H9 (cell line): Measurements from ENCODE around the gene KRT31. TPM values are rescaled to one million over a fixed set of nuclear protein-coding genes. Genes with fewer than 3 reads are reported as not detected.

Source experiments
- DNase-seq: peaks from one replicate; pipeline ENCODE4 v3.0.0-alpha.2; 2017
- H2AFZ ChIP-seq: one replicate; pipeline ENCODE4 v1.6.1; 2013; ENCODE audit warnings: mild to moderate bottlenecking, low read length, control low read depth, moderate library complexity
- H2AK5ac ChIP-seq: 2 replicates; pipeline ENCODE4 v1.6.1; 2013; ENCODE audit warnings: low read length, control low read depth, mixed read lengths; ENCODE audit not compliant: insufficient read length
- H2BK120ac ChIP-seq: one replicate; pipeline ENCODE4 v1.6.1; 2013; ENCODE audit warnings: low read depth, mild to moderate bottlenecking, low read length, control low read depth, inconsistent platforms; ENCODE audit not compliant: poor library complexity, severe bottlenecking
- H2BK12ac ChIP-seq: 2 replicates; pipeline ENCODE4 v1.6.1; 2013; ENCODE audit warnings: low read length, control low read depth, mixed read lengths, low read depth; ENCODE audit not compliant: insufficient read length
- H2BK15ac ChIP-seq: 2 replicates; pipeline ENCODE4 v1.6.1; 2013; ENCODE audit warnings: low read depth, low read length, control low read depth
- H2BK20ac ChIP-seq: one replicate; pipeline ENCODE4 v1.6.1; 2013; ENCODE audit warnings: low read depth, mild to moderate bottlenecking, low read length, control low read depth, inconsistent platforms; ENCODE audit not compliant: poor library complexity, severe bottlenecking
- H2BK5ac ChIP-seq: 2 replicates; pipeline ENCODE4 v1.6.1; 2013; ENCODE audit warnings: low read length, control low read depth, mixed read lengths; ENCODE audit not compliant: insufficient read length
- H3K14ac ChIP-seq: 2 replicates; pipeline ENCODE4 v1.6.1; 2013; ENCODE audit warnings: low read length, control low read depth; ENCODE audit not compliant: insufficient read depth
- H3K18ac ChIP-seq: 2 replicates; pipeline ENCODE4 v1.6.1; 2013; ENCODE audit warnings: low read depth, mild to moderate bottlenecking, mixed read lengths, low read length, control low read depth; ENCODE audit not compliant: insufficient read length
- H3K23ac ChIP-seq: 2 replicates; pipeline ENCODE4 v1.6.1; 2013; ENCODE audit warnings: low read length, control low read depth, mixed read lengths, low read depth; ENCODE audit not compliant: insufficient read length
- H3K23me2 ChIP-seq: 2 replicates; pipeline ENCODE4 v1.6.1; 2013; ENCODE audit warnings: low read depth, mild to moderate bottlenecking, mixed read lengths, low read length, control low read depth; ENCODE audit not compliant: insufficient read length, poor library complexity, severe bottlenecking
- H3K27ac ChIP-seq: 2 replicates; pipeline ENCODE4 v1.5.1; 2013; ENCODE audit warnings: low read length, control low read depth, mixed read lengths, low read depth; ENCODE audit not compliant: insufficient read length
- H3K27me3 ChIP-seq: 2 replicates; pipeline ENCODE4 v1.6.1; 2013; ENCODE audit warnings: low read length, control low read depth, inconsistent platforms; ENCODE audit not compliant: insufficient read depth
- H3K4ac ChIP-seq: 2 replicates; pipeline ENCODE4 v1.6.1; 2013; ENCODE audit warnings: low read depth, mild to moderate bottlenecking, control low read depth, inconsistent platforms, low read length, moderate library complexity
- H3K4me1 ChIP-seq: 2 replicates; pipeline ENCODE4 v1.6.1; 2013; ENCODE audit warnings: low read length, control low read depth, inconsistent platforms; ENCODE audit not compliant: insufficient read depth
- H3K4me2 ChIP-seq: 2 replicates; pipeline ENCODE4 v1.6.1; 2013; ENCODE audit warnings: low read length, control low read depth, mixed read lengths; ENCODE audit not compliant: insufficient read length, insufficient read depth
- H3K56ac ChIP-seq: 2 replicates; pipeline ENCODE4 v1.6.1; 2013; ENCODE audit warnings: low read depth, mild to moderate bottlenecking, mixed read lengths, low read length, control low read depth; ENCODE audit not compliant: insufficient read length
- H3K79me1 ChIP-seq: 2 replicates; pipeline ENCODE4 v1.6.1; 2013; ENCODE audit warnings: low read depth, mild to moderate bottlenecking, moderate library complexity, low read length, control low read depth, inconsistent platforms; ENCODE audit not compliant: insufficient read depth, poor library complexity, severe bottlenecking
- H3K79me2 ChIP-seq: 2 replicates; pipeline ENCODE4 v1.6.1; 2013; ENCODE audit warnings: low read length, control low read depth, inconsistent platforms; ENCODE audit not compliant: insufficient read depth
- H3K9ac ChIP-seq: 2 replicates; pipeline ENCODE4 v1.6.1; 2013; ENCODE audit warnings: low read length, control low read depth, mixed read lengths; ENCODE audit not compliant: insufficient read length; ENCODE audit errors: extremely low read depth
- H3K9me3 ChIP-seq: one replicate; pipeline ENCODE4 v1.6.1; 2013; ENCODE audit warnings: low read depth, low read length, inconsistent platforms; ENCODE audit not compliant: control insufficient read depth
- H3T11ph ChIP-seq: one replicate; pipeline ENCODE4 v1.6.1; 2013; ENCODE audit warnings: mild to moderate bottlenecking, low read length, control low read depth, inconsistent platforms
- H4K20me1 ChIP-seq: one replicate; pipeline ENCODE4 v1.6.1; 2013; ENCODE audit not compliant: control insufficient read depth, insufficient read length, insufficient read depth
- H4K5ac ChIP-seq: 2 replicates; pipeline ENCODE4 v1.6.1; 2013; ENCODE audit warnings: low read depth, mild to moderate bottlenecking, mixed read lengths, low read length, control low read depth; ENCODE audit not compliant: insufficient read length
- H4K8ac ChIP-seq: replicated peaks from 2 replicates; pipeline ENCODE4 v1.6.1; 2013; ENCODE audit warnings: low read length, control low read depth, mixed read lengths, low read depth; ENCODE audit not compliant: insufficient read length
- H4K91ac ChIP-seq: 2 replicates; pipeline ENCODE4 v1.6.1; 2013; ENCODE audit warnings: low read depth, mild to moderate bottlenecking, moderate library complexity, mixed read lengths, low read length, control low read depth; ENCODE audit not compliant: insufficient read length
- H3K27ac Mint-ChIP-seq, 3 experiments: 2 replicates in 2 of 3; 3 replicates in 1 of 3; pipeline ENCODE4 v1.8.0; 2020 to 2021; ENCODE audit warnings: mixed read lengths in 3 of 3, mild to moderate bottlenecking in 1 of 3, moderate library complexity in 1 of 3
- H3K27me3 Mint-ChIP-seq: 2 replicates; pipeline ENCODE4 v1.8.0; 2021; ENCODE audit warnings: low read depth, mild to moderate bottlenecking, moderate library complexity, mixed read lengths
- H3K36me3 Mint-ChIP-seq, 3 experiments: 2 replicates in 2 of 3; 3 replicates in 1 of 3; pipeline ENCODE4 v1.8.0; 2020 to 2021; ENCODE audit warnings: low read depth in 3 of 3, mixed read lengths in 3 of 3; ENCODE audit not compliant: insufficient read depth in 1 of 3
- H3K4me1 Mint-ChIP-seq, 2 experiments: 2 replicates each; pipeline ENCODE4 v1.8.0; 2020; ENCODE audit warnings: mixed read lengths in 2 of 2
- H3K4me3 Mint-ChIP-seq, 2 experiments: 2 replicates in 1 of 2; 3 replicates in 1 of 2; pipeline ENCODE4 v1.8.0; 2020 to 2021; ENCODE audit warnings: mild to moderate bottlenecking in 2 of 2, mixed read lengths in 2 of 2, moderate library complexity in 1 of 2
- H3K9me3 Mint-ChIP-seq, 2 experiments: 2 replicates in 1 of 2; 3 replicates in 1 of 2; pipeline ENCODE4 v1.8.0; 2020; ENCODE audit warnings: mild to moderate bottlenecking in 2 of 2, mixed read lengths in 2 of 2, moderate library complexity in 1 of 2
- WGBS: extraction: QIAGEN DNeasy Blood & Tissue Kit; methylation state at CpG from one replicate; pipeline ENCODE4 v1.1.7; 2013; ENCODE audit warnings: missing lambda C conversion rate, low lambda C conversion rate, mixed read lengths; ENCODE audit not compliant: insufficient read length; ENCODE audit errors: extremely low coverage; 5-methylcytosine and 5-hydroxymethylcytosine counted together
- total RNA-seq: library from RNA; stranded (reverse); gene quantifications from 2 replicates; pipeline ENCODE4 v1.2.1, GENCODE V29; 2021
- TF ChIP-seq, protein P1 (sequence below): fragments of 200-600 bp; sonication (generic); conservative IDR thresholded peaks from 3 replicates; pipeline ENCODE4 v1.8.0; 2021; ENCODE audit warnings: antibody characterized with exemption, mild to moderate bottlenecking

The KRT31 gene
- total RNA-seq, 1 experiment from 2014 or later, result not detected

DNA sequence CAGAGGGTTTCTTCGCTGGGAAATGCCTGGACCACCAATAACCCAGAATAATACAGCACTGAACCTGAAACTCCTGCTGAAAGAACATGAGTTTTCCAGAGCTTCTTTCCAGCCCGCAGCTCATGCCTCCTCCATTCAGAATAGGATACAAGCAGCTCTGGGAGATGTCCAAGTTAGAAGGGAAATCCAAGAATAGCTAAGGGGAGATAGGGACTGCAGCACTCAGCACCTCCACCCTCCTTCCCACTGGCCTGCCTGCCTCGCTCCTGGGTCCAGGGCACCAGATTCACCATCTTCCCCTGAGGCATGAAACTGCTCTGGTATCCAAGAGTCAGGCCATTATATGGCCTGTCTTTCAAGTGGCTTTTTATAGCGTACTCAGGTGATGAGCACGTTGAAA lies 4.1 kb downstream of the KRT31 start:
- Histone ChIP-seq H3K9ac (no peak overlapping the region), H2BK12ac (no peak overlapping the region), H3K4ac (no peak overlapping the region), H3T11ph (no peak overlapping the region), H3K27ac (no peak overlapping the region), H3K23ac (no peak overlapping the region), H3K23me2 (no peaks in the 10 kb centered on the region), H2AK5ac (no peak overlapping the region), H3K4me2 (no peak overlapping the region), H3K9me3 (no peaks in the 10 kb centered on the region), H2BK120ac (no peak overlapping the region), H4K5ac (no peak overlapping the region), H2BK20ac (no peak overlapping the region), H3K14ac (no peak overlapping the region), H3K27me3 (no peaks in the 10 kb centered on the region), H2BK5ac (no peak overlapping the region), H3K18ac (no peak overlapping the region), H3K4me1 (no peaks in the 10 kb centered on the region), H4K91ac (no peak overlapping the region), H2BK15ac (no peak overlapping the region), H3K56ac (no peak overlapping the region), H3K79me2 (no peaks in the 10 kb centered on the region), H4K8ac (no peak overlapping the region), H3K79me1 (no peaks in the 10 kb centered on the region), H4K20me1 (no peaks in the 10 kb centered on the region), H2AFZ (no peak overlapping the region)
- no CpG with 5 or more reads among the region's 5 CpGs for WGBS
- no peaks in the 10 kb centered on the region; the same call in 1 of the 2 replicates for H3K27me3 Mint-ChIP-seq
- H3K9me3 Mint-ChIP-seq, result no peaks in the 10 kb centered on the region; a peak in 1 of 5 replicates
- no peak overlapping the region for H3K27ac Mint-ChIP-seq
- TF ChIP-seq, protein P1, sequence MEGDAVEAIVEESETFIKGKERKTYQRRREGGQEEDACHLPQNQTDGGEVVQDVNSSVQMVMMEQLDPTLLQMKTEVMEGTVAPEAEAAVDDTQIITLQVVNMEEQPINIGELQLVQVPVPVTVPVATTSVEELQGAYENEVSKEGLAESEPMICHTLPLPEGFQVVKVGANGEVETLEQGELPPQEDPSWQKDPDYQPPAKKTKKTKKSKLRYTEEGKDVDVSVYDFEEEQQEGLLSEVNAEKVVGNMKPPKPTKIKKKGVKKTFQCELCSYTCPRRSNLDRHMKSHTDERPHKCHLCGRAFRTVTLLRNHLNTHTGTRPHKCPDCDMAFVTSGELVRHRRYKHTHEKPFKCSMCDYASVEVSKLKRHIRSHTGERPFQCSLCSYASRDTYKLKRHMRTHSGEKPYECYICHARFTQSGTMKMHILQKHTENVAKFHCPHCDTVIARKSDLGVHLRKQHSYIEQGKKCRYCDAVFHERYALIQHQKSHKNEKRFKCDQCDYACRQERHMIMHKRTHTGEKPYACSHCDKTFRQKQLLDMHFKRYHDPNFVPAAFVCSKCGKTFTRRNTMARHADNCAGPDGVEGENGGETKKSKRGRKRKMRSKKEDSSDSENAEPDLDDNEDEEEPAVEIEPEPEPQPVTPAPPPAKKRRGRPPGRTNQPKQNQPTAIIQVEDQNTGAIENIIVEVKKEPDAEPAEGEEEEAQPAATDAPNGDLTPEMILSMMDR, result no peak
- H3K4me1 Mint-ChIP-seq, result 0 out of 4 replicates have a peak, but pooled peaks cover 0 to 3% of the 10 kb centered on the region in 2 experiments
- H3K4me3 Mint-ChIP-seq, result no peak overlapping the region
- no peak for DNase-seq
- no peaks in the 10 kb centered on the region for H3K36me3 Mint-ChIP-seq
